Nephron (organoid): ENCODE results near the gene DNAL1.
A peak's percentile ranks its signal among the peaks of the same experiment; 100 is the strongest.
"Not testable (repeated sequence)": the region's sequence is repeated elsewhere in the genome, so short reads cannot be mapped to it uniquely, and the experiment has no call there.

Experiments used
- H3K27ac Mint-ChIP-seq, 3 experiments: 2 replicates each; pipeline ENCODE4 v1.8.0; 2020; ENCODE audit warnings: mixed read lengths in 3 of 3, mild to moderate bottlenecking in 2 of 3, moderate library complexity in 1 of 3
- H3K27me3 Mint-ChIP-seq: 2 replicates; pipeline ENCODE4 v1.8.0; 2021; ENCODE audit warnings: low read depth, mild to moderate bottlenecking, moderate library complexity, mixed read lengths
- H3K36me3 Mint-ChIP-seq: 2 replicates; pipeline ENCODE4 v1.8.0; 2020; ENCODE audit warnings: low read depth, mixed read lengths
- H3K4me1 Mint-ChIP-seq: 2 replicates; pipeline ENCODE4 v1.8.0; 2020; ENCODE audit warnings: mixed read lengths
- H3K4me3 Mint-ChIP-seq, 3 experiments: 2 replicates each; pipeline ENCODE4 v1.8.0; 2020; ENCODE audit warnings: mild to moderate bottlenecking in 3 of 3, mixed read lengths in 3 of 3, moderate library complexity in 2 of 3
- H3K9me3 Mint-ChIP-seq: 2 replicates; pipeline ENCODE4 v1.8.0; 2020; ENCODE audit warnings: mixed read lengths
- CTCF ChIP-seq, 3 experiments: fragments of 200-600 bp; sonication (generic); IDR thresholded peaks; one replicate each; pipeline ENCODE4 v1.5.0; 2021; ENCODE audit warnings: antibody characterized with exemption in 3 of 3; ENCODE audit not compliant: unreplicated experiment in 3 of 3

DNAL1 gene

GRCh38 chr14:73651005-73651404 is 6.2 kb downstream of the DNAL1 start:
- Mint-ChIP-seq H3K9me3 (no peaks in the 10 kb centered on the region), H3K27me3 (no peaks in the 10 kb centered on the region), H3K36me3 (peaks cover 28% of the 10 kb centered on the region), H3K4me3 (no peak overlapping the region), H3K27ac (no peak overlapping the region), H3K4me1 (no peaks in the 10 kb centered on the region)
- TF ChIP-seq CTCF (IDR thresholded peaks at IDR 0.05; ENCODE audit: unreplicated experiment in 3 of 3), result no peak

GRCh38 chr14:73655851-73656250 is 11.1 kb downstream of the DNAL1 start:
- no peak overlapping the region for H3K4me3 Mint-ChIP-seq
- H3K4me1 Mint-ChIP-seq, result no peaks in the 10 kb centered on the region
- no peaks in the 10 kb centered on the region for H3K27me3 Mint-ChIP-seq
- no peak overlapping the region for H3K27ac Mint-ChIP-seq
- H3K9me3 Mint-ChIP-seq, result no peaks in the 10 kb centered on the region
- TF ChIP-seq CTCF (IDR thresholded peaks at IDR 0.05; ENCODE audit: unreplicated experiment in 3 of 3), result no peak
- H3K36me3 Mint-ChIP-seq, result peaks cover 41% of the 10 kb centered on the region

- not testable (repeated sequence) for H3K27me3 Mint-ChIP-seq, H3K9me3 Mint-ChIP-seq, H3K4me3 Mint-ChIP-seq, H3K27ac Mint-ChIP-seq
- peaks cover 38% of the 10 kb centered on the region for H3K36me3 Mint-ChIP-seq
- peaks cover 14% of the 10 kb centered on the region for H3K4me1 Mint-ChIP-seq
Observed at GRCh38 chr14:73659202-73659601, 14.4 kb downstream of the DNAL1 start.

GRCh38 chr14:73660511-73660910 is 15.7 kb downstream of the DNAL1 start:
- TF ChIP-seq CTCF (IDR thresholded peaks at IDR 0.05; ENCODE audit: unreplicated experiment in 3 of 3), result no peak
- no peak overlapping the region for H3K4me3 Mint-ChIP-seq
- no peaks in the 10 kb centered on the region for H3K27me3 Mint-ChIP-seq
- H3K36me3 Mint-ChIP-seq, result peaks cover 36% of the 10 kb centered on the region
- H3K4me1 Mint-ChIP-seq, result peaks cover 15% of the 10 kb centered on the region
- no peaks in the 10 kb centered on the region for H3K9me3 Mint-ChIP-seq
- H3K27ac Mint-ChIP-seq, result no peak overlapping the region

GRCh38 chr14:73661872-73662271 is 17.1 kb downstream of the DNAL1 start:
- Mint-ChIP-seq H3K4me3 (no peak overlapping the region), H3K4me1 (peaks cover 15% of the 10 kb centered on the region), H3K27me3 (no peaks in the 10 kb centered on the region), H3K36me3 (peaks cover 39% of the 10 kb centered on the region), H3K27ac (peak overlapping the region in 2 of 3 experiments; percentile 66 to 88), H3K9me3 (no peaks in the 10 kb centered on the region)
- no peak for TF ChIP-seq CTCF (IDR thresholded peaks at IDR 0.05; ENCODE audit: unreplicated experiment in 3 of 3)

GRCh38 chr14:73662487-73662943 is 17.7 kb downstream of the DNAL1 start:
- H3K9me3 Mint-ChIP-seq, result no peaks in the 10 kb centered on the region
- TF ChIP-seq CTCF (IDR thresholded peaks at IDR 0.05; ENCODE audit: unreplicated experiment in 3 of 3), result no peak
- H3K4me1 Mint-ChIP-seq, result peaks cover 15% of the 10 kb centered on the region
- no peaks in the 10 kb centered on the region for H3K27me3 Mint-ChIP-seq
- peaks cover 40% of the 10 kb centered on the region for H3K36me3 Mint-ChIP-seq
- H3K27ac Mint-ChIP-seq, result peak overlapping the region; percentile 66 to 88 (median 80)
- H3K4me3 Mint-ChIP-seq, result no peak overlapping the region
